Fibroblast of lung (primary cell): Measurements from ENCODE around the gene LY6G6F. TPM values are rescaled to one million over a fixed set of nuclear protein-coding genes. Genes with fewer than 3 reads are reported as not detected.

Experiments used
- DNase-seq, 2 donors: peaks; one replicate each; pipeline versions ENCODE4 v3.0.0 to v3.0.0-alpha.2; 2010; ENCODE audit warnings: low read depth in 2 of 2
- H2AFZ ChIP-seq: 2 replicates; pipeline ENCODE4 v1.5.1; 2012; ENCODE audit warnings: low read length, control low read depth, inconsistent platforms
- H3K27ac ChIP-seq: 2 replicates; pipeline ENCODE4 v1.5.1; 2011; ENCODE audit warnings: low read length, control low read depth; ENCODE audit not compliant: insufficient read depth
- H3K27me3 ChIP-seq: 2 replicates; pipeline ENCODE4 v1.5.1; 2011; ENCODE audit warnings: mild to moderate bottlenecking, low read length; ENCODE audit not compliant: control insufficient read depth, insufficient read depth
- H3K36me3 ChIP-seq: 2 replicates; pipeline ENCODE4 v1.5.1; 2011; ENCODE audit warnings: low read length; ENCODE audit not compliant: control insufficient read depth, insufficient read depth
- H3K4me1 ChIP-seq: 2 replicates; pipeline ENCODE4 v1.5.1; 2011; ENCODE audit warnings: low read length; ENCODE audit not compliant: control insufficient read depth, insufficient read depth; ENCODE audit errors: extremely low read depth
- H3K4me2 ChIP-seq: 2 replicates; pipeline ENCODE4 v1.5.1; 2011; ENCODE audit warnings: low read length, control low read depth; ENCODE audit not compliant: insufficient read depth; ENCODE audit errors: extremely low read depth
- H3K4me3 ChIP-seq, 4 experiments: fragments of 200-600 bp in 1 of 4; sonication (generic) in 1 of 4; replicated peaks in 1 of 4; 2 replicates each; pipeline ENCODE4 v1.5.1; 2011 to 2016; ENCODE audit warnings: low read length in 4 of 4, low read depth in 3 of 4, mild to moderate bottlenecking in 3 of 4, control low read depth in 2 of 4, inconsistent platforms in 1 of 4, mixed read lengths in 1 of 4; ENCODE audit not compliant: insufficient read depth in 1 of 4; ENCODE audit errors: control extremely low read depth in 1 of 4
- H3K79me2 ChIP-seq: 2 replicates; pipeline ENCODE4 v1.5.1; 2012; ENCODE audit warnings: mild to moderate bottlenecking, low read length, inconsistent platforms; ENCODE audit not compliant: control insufficient read depth, insufficient read depth
- H3K9ac ChIP-seq: 2 replicates; pipeline ENCODE4 v1.5.1; 2011; ENCODE audit warnings: mild to moderate bottlenecking, low read length, control low read depth; ENCODE audit not compliant: insufficient read depth
- H3K9me3 ChIP-seq: 2 replicates; pipeline ENCODE4 v1.5.1; 2012; ENCODE audit warnings: low read depth, low read length; ENCODE audit not compliant: control insufficient read depth, insufficient read depth
- H4K20me1 ChIP-seq: 2 replicates; pipeline ENCODE4 v1.5.1; 2011; ENCODE audit warnings: low read length; ENCODE audit not compliant: control insufficient read depth, insufficient read depth; ENCODE audit errors: extremely low read depth
- CTCF ChIP-seq, 2 donors: IDR thresholded peaks in 1 of 2; conservative IDR thresholded peaks in 1 of 2; 1 replicate in 1 of 2; 2 replicates in 1 of 2; pipeline ENCODE4 v1.5.1; 2011 to 2012; ENCODE audit warnings: low read length in 2 of 2, control low read depth in 1 of 2, inconsistent platforms in 1 of 2, low read depth in 1 of 2, mild to moderate bottlenecking in 1 of 2
- EZH2 ChIP-seq: IDR thresholded peaks from 2 replicates; pipeline ENCODE4 v1.5.1; 2012; ENCODE audit warnings: low read length, control low read depth, mild to moderate bottlenecking; ENCODE audit errors: missing control alignments
- polyA plus RNA-seq, 2 donors: library from polyadenylated mRNA; depleted of rRNA in 1 of 2; stranded (reverse) in 1 of 2; unstranded in 1 of 2; fragments of >200 nt; gene quantifications; 2 replicates each; pipeline ENCODE4 v1.2.1, GENCODE V29; 2011 to 2012; ENCODE audit warnings: missing spikeins in 1 of 2
- total RNA-seq: library from RNA; depleted of rRNA; stranded (reverse); fragments of >200 nt; gene quantifications from 2 replicates; pipeline ENCODE4 v1.2.1, GENCODE V29; 2014

The LY6G6F gene
- total and polyA plus RNA-seq, 2 donors (not counting 1 experiment from before 2014, with no cell fraction given) = not detected

GRCh38 chr6:31717499-31718222 is 11.0 kb downstream of the LY6G6F start:
- no peak overlapping the region for H2AFZ ChIP-seq
- H4K20me1 ChIP-seq = no peaks in the 10 kb centered on the region
- TF ChIP-seq EZH2 = no peak
- no peak for TF ChIP-seq CTCF (conservative IDR thresholded peaks at IDR 0.05 in 1 of 2, IDR thresholded peaks at IDR 0.05 in 1 of 2; ENCODE audit: low read depth in 1 of 2, low read length in 2 of 2)
- no peak overlapping the region for H3K9ac ChIP-seq
- H3K27me3 ChIP-seq = peaks cover 11% of the 10 kb centered on the region
- no peak overlapping the region for H3K4me2 ChIP-seq
- no peak for DNase-seq
- H3K4me1 ChIP-seq = no peaks in the 10 kb centered on the region
- H3K9me3 ChIP-seq = no peaks in the 10 kb centered on the region
- H3K27ac ChIP-seq = no peak overlapping the region
- H3K79me2 ChIP-seq = no peaks in the 10 kb centered on the region
- H3K4me3 ChIP-seq = no peak overlapping the region
- no peaks in the 10 kb centered on the region for H3K36me3 ChIP-seq

- Histone ChIP-seq H3K27me3 (peaks cover 10% of the 10 kb centered on the region), H3K79me2 (no peaks in the 10 kb centered on the region)
Observed at GRCh38 chr6:31718265-31718664, 11.6 kb downstream of the LY6G6F start.

GRCh38 chr6:31719001-31719400 is 12.3 kb downstream of the LY6G6F start:
- H4K20me1 ChIP-seq = no peaks in the 10 kb centered on the region
- H3K27me3 ChIP-seq = peaks cover 6% of the 10 kb centered on the region
- no peaks in the 10 kb centered on the region for H3K9me3 ChIP-seq
- no peak overlapping the region for H3K9ac ChIP-seq
- H3K36me3 ChIP-seq = no peaks in the 10 kb centered on the region
- H2AFZ ChIP-seq = no peak overlapping the region
- no peaks in the 10 kb centered on the region for H3K4me1 ChIP-seq
- H3K27ac ChIP-seq = no peak overlapping the region
- TF ChIP-seq EZH2 (no peak), CTCF (conservative IDR thresholded peaks at IDR 0.05 in 1 of 2, IDR thresholded peaks at IDR 0.05 in 1 of 2; ENCODE audit: low read depth in 1 of 2, low read length in 2 of 2) (no peak)
- no peak overlapping the region for H3K4me3 ChIP-seq
- DNase-seq = no peak
- H3K79me2 ChIP-seq = no peaks in the 10 kb centered on the region
- H3K4me2 ChIP-seq = no peak overlapping the region

More at GRCh38 chr6:31718265-31718664, 11.6 kb downstream of the LY6G6F start:
- H3K9me3 ChIP-seq = no peaks in the 10 kb centered on the region
- H3K4me3 ChIP-seq = no peak overlapping the region
- no peaks in the 10 kb centered on the region for H3K4me1 ChIP-seq
- H4K20me1 ChIP-seq = no peaks in the 10 kb centered on the region
- no peaks in the 10 kb centered on the region for H3K36me3 ChIP-seq
- DNase-seq = no peak
- H3K9ac ChIP-seq = no peak overlapping the region
- H3K4me2 ChIP-seq = no peak overlapping the region
- TF ChIP-seq CTCF (conservative IDR thresholded peaks at IDR 0.05 in 1 of 2, IDR thresholded peaks at IDR 0.05 in 1 of 2; ENCODE audit: low read depth in 1 of 2, low read length in 2 of 2) (no peak), EZH2 (no peak)
- no peak overlapping the region for H3K27ac ChIP-seq
- H2AFZ ChIP-seq = no peak overlapping the region
